HG03565 (cell line): ENCODE results near the gene DSCAML1.

Source experiments
- ATAC-seq: cut with Tn5 transposase; IDR thresholded peaks from one replicate; pipeline ENCODE4 v1.9.1; 2021; ENCODE audit warnings: mild to moderate bottlenecking, moderate library complexity; ENCODE audit not compliant: unreplicated experiment

DSCAML1 gene

GRCh38 chr11:117535850-117536411 lies 261.1 kb downstream of the DSCAML1 start:
- no peak for ATAC-seq

- no peak for ATAC-seq
Observed at GRCh38 chr11:117535201-117535849, 261.7 kb downstream of the DSCAML1 start.

GRCh38 chr11:117532568-117532967 lies 264.4 kb downstream of the DSCAML1 start:
- no peak for ATAC-seq

GRCh38 chr11:117529816-117530215 lies 267.2 kb downstream of the DSCAML1 start:
- ATAC-seq: no peak

DNA sequence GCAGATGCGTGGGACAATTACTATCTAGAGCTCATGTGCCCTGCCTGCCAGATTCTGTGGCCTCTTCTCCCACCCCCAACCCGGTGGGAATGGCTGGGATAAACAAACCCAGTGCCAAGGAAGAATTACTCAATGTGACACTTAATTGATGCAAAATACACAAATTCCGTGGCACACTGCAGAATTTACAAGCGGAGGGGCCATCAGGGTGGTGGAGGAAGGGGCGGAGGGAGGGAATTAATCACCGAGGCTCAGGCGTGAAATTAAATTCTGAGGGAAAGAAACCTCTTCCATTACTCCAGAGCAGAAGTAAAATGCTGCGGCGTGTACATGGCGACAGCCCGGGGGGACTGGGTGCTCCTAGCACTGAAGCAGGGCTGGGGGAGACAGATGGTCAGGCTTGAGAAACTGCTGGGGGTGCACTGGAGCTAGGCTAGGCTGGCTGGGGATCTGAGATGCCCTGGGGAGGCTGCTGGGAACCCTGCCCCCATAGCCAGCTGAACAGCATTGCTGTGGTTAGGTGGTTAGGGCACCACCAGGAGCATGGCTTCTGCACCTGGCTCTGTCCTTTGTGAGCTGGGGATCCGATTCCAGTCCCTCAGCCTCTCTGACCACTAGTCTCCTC lies 268.8 kb downstream of the DSCAML1 start:
- ATAC-seq: no peak

DNA sequence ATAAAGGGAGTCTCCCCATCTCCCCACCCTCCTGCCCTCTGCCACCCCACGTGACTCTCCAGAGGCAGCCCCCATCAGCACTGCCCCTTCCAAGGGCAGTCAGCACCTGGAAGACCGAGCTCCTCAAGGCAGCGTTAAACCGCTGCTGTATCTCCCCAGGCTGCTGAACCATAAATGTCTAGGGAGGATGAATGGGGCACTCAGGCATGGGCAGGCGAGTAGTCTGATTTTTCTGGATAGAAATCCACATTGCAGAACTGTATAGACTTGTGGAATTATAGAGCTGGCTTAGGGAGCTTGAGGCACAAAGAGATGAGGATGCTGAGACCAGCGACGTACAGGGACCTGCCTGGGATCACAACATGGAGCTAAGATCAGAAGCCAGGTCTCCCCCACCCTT lies 269.7 kb downstream of the DSCAML1 start:
- no peak for ATAC-seq

DNA sequence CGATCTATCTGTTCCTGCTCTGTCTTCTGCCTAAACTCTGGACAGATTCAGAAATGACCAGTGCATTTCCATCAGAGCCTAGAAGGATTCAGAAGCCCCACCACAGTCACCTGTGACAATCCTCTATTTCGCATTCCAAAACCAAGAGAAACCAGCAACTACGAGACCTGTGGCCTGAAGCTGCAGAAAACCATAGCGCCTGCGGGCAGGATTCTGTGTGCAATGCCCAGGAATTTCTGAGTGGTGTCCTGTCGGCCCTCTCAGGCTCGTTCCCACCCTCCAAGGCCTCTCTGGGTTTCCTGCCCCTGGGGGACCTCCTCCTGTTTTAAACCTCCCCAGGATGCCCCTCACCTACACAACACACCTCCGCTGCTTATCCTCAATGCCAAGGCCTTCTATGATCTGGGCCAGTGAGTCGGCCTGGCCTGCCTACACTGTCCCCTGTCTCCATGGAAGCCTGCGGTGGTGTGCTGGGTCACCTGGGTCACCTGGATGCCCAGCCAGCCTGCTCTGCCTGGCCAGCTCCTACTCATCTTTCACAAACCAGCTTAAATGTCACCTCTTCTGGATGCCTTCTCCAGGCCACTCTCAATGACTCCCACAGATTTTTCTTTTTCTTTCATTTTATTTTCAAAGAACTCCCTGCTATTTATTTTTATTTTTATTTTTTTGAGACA lies 271.0 kb downstream of the DSCAML1 start:
- no peak for ATAC-seq

DNA sequence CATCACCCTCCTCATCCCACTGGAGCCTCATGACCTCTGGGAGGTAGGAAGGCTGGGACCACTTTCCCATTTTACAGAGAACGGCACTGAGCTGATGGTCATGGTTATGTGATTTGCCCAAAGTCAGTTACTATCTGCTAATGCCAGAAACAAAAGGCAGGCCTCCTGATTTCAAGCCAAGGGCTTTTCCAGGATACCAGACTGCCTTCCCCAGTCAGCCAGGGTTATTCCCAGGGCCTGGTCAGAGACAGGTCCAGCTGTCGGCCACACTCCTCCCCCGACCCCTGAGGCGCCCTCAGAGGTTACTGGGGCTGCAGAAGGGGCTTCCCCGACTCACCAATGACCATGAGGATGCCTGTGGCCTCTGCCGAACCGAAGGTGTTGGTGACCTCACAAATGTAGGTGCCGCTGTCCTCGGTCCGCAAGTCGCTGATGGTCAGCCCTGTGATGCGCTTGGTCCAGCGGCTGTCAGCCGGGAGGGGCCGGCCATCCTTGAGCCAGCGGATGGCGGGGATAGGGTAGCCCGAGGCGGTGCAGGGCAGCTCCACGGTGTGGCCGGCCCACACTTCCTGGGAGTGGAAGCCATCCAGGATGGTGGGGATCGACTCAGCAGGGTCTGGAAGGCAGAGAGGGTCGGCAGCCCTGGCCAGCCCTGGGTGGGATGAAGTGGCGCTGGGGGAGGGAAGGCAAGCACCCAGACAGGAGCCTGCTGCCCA lies 272.4 kb downstream of the DSCAML1 start:
- ATAC-seq: no peak

- ATAC-seq: no peak
Observed at GRCh38 chr11:117523680-117524079, 273.3 kb downstream of the DSCAML1 start.

- ATAC-seq: no peak
Observed at GRCh38 chr11:117521974-117522373, 275.0 kb downstream of the DSCAML1 start.

DNA sequence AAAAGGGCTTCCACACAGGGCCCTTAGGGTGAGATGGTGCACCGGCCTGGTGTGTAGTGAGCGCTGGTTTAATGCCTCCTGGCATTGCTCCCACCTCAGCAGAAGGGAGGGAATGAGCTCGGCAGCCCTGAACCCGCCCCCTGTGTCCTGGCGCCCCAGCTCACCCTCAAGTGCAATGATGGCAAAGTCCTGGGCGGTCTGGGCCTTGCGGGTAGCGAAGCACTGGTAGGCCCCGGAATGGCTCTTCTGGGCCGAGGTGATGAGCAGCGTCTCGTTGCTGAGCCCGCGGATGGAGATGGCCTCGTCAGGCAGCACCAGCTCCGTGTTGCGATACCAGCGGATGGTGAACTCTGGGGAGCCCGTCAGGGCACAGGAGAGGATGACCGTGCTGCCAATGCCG lies 276.1 kb downstream of the DSCAML1 start:
- no peak for ATAC-seq

DNA sequence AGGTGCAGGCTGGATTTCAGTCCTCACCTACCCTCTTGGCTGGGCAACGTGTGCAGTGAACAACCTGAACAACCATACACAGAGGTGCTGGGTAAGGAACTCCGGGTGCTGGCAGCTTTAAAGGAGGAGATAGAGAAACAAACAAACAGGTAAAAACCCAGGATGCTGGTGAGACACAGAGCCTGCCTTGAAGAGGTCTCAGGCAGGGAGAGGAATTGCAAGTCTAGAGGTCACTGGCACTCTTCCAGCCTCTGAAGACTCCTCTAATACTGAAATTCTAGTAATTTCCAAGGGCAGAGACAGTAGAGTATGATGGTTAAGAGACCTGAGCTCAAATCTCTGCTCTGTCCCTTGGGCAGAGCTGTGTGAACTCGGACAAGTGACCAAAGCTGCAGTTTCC lies 276.8 kb downstream of the DSCAML1 start:
- no peak for ATAC-seq

- ATAC-seq: no peak
Observed at GRCh38 chr11:117519590-117519989, 277.4 kb downstream of the DSCAML1 start.

- ATAC-seq: no peak
Observed at GRCh38 chr11:117519170-117519569, 277.8 kb downstream of the DSCAML1 start.

- no peak for ATAC-seq
Observed at GRCh38 chr11:117518455-117518854, 278.6 kb downstream of the DSCAML1 start.

- ATAC-seq: no peak
Observed at GRCh38 chr11:117517097-117517496, 279.9 kb downstream of the DSCAML1 start.

- no peak for ATAC-seq
Observed at GRCh38 chr11:117515892-117516787, 280.9 kb downstream of the DSCAML1 start.

GRCh38 chr11:117514256-117514655 lies 282.8 kb downstream of the DSCAML1 start:
- ATAC-seq: no peak

- ATAC-seq: no peak
Observed at GRCh38 chr11:117513666-117514065, 283.4 kb downstream of the DSCAML1 start.

DNA sequence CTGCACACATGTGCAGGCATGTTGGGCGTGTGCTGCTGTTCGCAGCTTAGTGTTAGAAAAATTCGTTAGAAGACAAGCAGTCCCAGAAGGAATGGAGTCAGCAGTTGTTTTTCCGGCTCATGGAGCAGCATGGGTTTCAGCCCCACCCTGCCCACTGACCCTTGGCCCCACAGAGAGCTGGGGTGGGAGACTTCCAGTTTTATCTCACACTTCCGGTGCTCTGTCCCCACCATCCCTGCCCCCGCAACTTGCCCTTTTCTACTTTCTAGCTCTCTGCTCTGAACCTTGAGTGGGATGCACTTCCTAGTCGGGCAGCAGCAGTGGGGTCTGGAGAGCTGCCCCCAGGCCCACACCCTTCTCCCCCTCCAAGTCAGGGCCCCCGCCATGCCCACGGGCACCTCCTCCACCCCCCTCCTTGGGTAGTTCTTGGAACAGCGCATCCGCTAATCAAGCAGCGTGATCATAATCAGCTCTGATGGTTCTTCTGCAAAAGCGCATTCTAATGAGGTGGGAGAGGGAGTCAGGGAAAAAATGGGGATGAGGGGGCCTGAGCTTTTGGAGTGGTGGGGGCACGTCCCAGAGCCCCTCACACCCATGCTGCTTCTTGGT lies 285.0 kb downstream of the DSCAML1 start:
- no peak for ATAC-seq
